GM12874 (cell line): ENCODE results near the gene KCNF1.

Experiments used
- CTCF ChIP-seq: IDR thresholded peaks from 2 replicates; pipeline ENCODE4 v1.5.1; 2011; ENCODE audit warnings: low read depth, mild to moderate bottlenecking, control low read depth, low read length, moderate library complexity; ENCODE audit not compliant: insufficient read depth

The KCNF1 gene

DNA sequence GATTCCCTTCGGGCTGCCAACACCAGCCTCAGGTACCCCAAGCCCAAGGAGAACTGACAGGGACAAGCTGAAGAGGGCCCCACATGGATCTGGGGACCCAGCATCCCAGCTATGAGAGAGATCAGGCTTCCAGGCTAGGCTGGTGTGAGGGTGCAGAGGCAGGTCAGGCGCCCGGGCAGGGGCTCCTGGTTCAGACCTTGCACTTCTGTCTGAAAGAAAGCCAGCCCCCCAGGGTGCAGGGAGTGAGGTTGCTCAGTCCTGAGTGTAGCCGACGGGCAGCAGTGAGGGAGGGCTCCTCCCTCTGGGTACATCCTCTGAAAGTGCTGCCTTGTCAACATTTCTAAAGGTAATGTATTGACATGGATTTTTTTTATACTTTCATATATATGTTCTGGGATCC lies 33.1 kb downstream of the KCNF1 start:
- TF ChIP-seq CTCF = no peak

DNA sequence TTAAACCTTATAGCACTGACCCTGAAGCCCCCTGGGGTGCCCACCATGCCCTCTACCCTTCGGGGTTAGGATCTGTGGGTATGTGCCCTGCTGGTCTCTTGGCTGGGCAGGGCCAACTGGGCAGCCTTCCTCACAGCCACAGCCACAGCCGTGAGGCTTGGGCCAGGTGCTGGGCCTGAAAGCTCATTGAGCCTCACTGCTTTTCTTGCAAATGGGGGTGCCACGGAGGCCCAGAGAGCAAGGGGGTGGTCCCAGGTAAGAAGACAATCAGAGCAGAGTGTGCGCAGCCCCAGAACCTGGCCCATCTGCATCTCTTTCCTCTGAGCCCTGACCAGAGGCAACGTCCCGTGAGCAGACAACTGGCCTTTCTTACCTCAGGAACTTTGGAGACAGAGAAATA lies 34.7 kb downstream of the KCNF1 start:
- no peak for TF ChIP-seq CTCF

DNA sequence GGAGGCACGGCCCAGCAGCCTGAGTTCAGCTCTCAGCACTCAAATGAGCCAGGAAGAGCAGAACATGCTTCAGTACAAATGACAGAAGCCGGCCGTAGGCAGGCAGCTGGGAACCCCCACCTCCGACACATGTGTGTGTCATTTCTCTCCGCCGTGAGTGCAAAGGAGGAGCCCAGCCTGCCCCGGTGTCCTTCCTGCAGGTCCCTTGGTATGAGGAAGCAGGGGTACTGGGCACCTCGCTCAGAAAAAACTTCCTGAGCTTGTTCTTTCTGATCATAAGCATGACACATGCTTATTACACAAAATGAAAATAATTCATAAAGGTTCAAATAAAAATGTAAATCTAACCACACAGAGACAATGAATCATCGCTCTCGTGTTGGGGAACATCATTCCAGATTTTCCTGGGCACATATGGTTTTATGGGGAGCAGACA lies 35.3 kb downstream of the KCNF1 start:
- TF ChIP-seq CTCF = no peak

- TF ChIP-seq CTCF = no peak
These were observed 35.9 kb downstream of the KCNF1 start for GRCh38 chr2:10947446-10948187.

DNA sequence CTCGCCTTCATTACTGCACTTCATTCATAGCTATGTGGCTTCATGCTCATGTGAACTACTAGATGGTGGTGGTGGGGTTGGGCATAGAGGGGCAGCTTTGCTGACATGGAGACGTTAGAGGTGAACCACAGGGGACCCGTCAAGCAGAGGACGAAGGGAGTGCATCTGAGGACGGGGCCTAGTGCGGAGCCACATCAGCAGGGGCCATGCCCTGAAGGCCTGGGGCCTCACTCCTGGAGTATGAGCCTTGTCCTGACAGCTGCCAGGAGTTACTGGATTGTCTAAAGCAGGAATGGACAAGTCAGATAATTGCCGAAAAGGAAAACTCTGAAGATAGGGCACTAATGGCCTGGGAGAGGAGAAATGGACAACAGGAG lies 36.4 kb downstream of the KCNF1 start:
- TF ChIP-seq CTCF = no peak

DNA sequence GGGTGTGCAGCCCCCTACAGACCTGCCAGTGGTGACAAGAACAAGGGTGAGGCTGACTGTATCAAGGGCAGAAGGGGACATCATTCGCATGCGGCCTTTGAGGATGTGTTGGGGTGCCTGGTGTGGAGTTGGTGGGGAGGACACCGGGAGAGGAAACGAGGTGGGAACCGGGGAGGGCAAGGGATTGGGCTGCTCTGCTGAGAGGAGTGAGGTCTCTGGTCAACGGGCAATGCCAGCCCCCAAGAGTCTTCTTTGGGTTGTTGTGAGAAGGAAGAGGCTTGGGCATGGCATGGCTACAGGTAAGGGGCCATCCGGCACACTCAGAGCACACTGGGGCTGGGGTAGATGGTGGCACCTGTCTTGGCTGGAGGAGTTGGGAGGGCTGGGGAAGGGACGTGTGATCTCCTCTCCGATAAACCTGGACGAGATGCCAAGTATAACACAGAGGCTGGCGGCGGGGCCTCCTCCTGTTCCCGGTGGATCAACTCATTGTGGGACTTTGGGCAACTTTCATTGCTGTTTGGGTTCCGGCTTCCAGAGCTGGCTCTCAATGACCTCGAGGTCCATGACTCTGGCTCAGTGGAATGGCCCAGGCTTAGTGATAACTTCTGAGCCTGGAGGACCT lies 37.0 kb downstream of the KCNF1 start:
- TF ChIP-seq CTCF = no peak

- no peak for TF ChIP-seq CTCF
These were observed 38.1 kb downstream of the KCNF1 start for GRCh38 chr2:10949835-10950234.
